HG02759 (cell line): Measurements from ENCODE around the gene RNF13.
"Not testable (repeated sequence)": the region's sequence is repeated elsewhere in the genome, so short reads cannot be mapped to it uniquely, and the experiment has no call there.

Experiments
- ATAC-seq: cut with Tn5 transposase; IDR thresholded peaks from one replicate; pipeline ENCODE4 v1.9.1; 2021; ENCODE audit warnings: mild to moderate bottlenecking, moderate library complexity; ENCODE audit not compliant: unreplicated experiment

Gene RNF13

DNA sequence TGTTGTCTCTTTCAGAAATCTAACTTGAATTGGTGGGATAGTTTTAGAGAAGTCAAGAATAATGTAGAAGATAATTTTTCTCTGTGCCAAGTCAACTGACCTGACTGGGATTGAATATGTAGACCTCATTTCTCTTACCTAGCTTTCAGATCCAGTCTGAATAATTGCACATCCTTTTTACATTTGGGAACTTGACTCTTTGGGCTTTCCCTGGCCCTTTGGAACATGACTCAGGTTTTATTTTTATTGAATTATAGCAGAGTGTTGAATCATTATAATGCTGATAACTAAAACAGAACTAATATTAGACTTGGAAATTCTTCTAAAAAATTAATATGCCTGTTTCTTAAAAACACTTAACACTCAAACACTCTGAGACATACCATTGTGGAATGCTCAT is 81.2 kb downstream of the RNF13 start:
- ATAC-seq = no peak

- ATAC-seq = no peak
These were observed 82.3 kb downstream of the RNF13 start for GRCh38 chr3:149895339-149895738.

DNA sequence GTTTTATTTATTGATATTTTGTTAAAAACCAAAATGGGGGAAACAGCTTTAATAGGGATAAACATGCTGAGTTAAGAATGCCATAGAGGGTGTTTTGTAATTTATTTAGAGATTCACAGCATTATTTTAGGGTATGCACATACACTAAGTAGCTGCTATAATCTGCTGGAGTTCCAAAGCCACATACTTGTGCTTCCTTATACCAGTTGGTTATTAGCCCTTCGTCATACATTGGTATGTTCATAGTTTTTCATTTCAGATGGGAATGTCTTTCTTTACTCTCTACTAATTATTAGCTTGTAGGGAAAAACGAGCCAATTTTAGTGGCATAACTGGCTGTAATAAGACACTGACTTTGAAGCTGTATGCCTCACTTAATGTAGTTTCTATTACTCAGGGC is 82.8 kb downstream of the RNF13 start:
- no peak for ATAC-seq

DNA sequence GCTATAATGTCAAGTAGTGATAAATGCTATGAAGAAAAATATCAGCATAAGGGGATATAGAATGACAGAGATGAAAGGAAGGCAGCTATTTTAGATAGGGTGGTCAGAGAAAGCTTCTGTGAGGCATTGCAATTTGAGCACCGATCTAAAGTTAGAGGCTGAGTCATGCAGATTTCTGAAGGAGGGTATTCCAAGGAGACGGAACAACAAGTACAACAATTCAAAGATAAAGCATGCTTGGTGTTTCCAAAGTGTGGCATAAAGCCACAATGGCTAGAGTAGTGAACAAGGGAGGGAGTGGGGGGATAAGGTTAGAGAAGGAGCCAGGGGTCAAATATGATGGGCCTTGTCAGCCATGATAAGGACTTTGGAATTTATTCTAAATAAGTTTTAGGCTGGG is 85.8 kb downstream of the RNF13 start:
- no peak for ATAC-seq

DNA sequence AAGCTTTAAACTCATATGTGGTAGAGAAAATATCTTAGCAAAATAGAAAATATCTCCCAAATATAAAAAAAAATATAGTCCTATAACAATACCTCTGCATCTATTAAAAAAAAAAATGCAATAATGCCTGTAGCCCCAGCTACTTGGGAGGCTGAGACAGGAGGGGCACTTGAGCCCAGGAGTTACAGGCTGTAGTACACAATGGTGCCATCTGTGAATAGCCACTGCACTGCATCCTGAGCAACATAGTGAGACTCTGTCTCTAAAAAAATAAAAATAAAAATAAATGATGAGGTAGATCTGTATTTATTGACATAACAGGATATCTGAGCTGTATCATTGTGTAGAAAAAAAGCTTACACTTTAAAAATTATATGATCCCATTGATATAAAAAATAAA is 87.3 kb downstream of the RNF13 start:
- no peak for ATAC-seq

DNA sequence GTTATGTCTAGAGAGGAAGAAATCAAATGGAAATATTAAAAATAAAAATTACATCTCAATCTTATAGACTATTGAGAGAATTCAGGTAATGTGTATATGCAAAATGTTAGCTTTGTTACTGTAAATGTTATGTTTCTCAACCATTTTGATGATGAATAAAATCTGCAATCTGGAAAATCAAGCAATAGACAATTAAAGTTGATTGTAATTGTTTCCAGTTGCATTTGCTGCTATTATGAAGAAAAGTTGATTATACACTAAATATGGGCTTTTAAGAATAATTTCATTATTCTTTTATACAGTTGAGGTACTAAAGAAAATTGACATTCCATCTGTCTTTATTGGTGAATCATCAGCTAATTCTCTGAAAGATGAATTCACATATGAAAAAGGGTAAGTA is 88.8 kb downstream of the RNF13 start:
- ATAC-seq = no peak

GRCh38 chr3:149902498-149903139 is 89.6 kb downstream of the RNF13 start:
- no peak for ATAC-seq

DNA sequence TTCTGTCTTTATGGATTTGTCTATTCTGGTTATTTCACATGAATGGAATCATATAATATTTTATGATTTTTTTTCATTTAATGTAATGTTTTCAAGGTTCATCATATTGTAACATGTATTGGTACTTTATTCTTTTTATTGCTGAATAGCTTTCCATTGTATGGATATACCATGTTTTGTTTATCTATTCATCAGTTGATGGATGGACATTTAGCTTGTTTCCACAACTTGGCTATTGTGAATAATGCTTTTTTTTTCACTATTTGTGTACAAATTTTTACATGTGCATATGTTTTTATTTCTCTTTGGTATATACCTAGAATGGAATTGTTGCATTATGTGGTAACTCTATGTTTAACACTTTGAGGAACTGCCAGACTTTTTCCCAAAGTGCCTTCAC is 93.0 kb downstream of the RNF13 start:
- ATAC-seq = no peak

GRCh38 chr3:149908424-149908957 is 95.5 kb downstream of the RNF13 start:
- no peak for ATAC-seq

DNA sequence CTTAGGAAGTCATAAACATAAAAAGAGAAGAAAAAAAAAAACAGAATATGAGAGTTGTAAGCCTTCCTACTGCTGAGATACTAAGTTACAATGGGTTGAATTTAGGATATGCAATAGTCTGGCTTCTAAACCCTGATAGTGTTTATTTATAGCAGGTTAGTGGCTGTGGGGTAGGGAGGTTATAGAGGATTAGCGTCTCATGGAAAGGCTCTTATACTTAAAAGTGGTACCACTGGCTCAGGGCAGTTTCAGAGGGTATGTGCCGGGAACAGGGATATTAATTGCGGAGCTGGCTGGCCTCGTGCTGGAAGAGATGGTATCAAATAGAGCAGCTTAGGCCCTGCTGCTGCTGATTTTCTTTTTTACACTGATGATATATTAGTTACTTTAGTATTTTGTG is 96.9 kb downstream of the RNF13 start:
- ATAC-seq = no peak

DNA sequence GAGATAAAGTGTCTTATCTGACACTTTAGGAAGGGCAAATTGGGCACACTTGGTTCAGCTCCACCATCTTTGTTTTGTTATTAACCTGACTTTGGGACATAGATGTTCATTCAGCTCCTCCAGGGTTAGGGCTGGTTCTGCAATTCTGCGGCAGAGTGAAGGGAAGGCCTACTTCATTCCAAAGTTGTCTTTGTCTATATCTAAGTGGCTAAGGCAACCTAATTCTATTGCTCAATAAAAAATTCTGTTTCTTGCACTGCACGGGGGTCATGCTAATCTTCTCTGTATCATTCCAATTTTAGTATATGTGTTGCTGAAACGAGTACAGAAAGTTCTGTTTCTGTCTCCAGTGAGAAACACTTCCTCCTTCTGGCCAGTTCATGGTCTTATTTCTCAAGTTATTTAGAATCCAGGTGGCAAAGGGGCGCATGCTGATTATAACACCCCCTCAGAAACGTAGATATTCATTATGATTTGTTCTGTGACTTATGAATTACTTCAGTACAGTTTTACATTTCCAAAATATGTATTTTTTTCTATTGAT is 104.2 kb downstream of the RNF13 start:
- no peak for ATAC-seq

DNA sequence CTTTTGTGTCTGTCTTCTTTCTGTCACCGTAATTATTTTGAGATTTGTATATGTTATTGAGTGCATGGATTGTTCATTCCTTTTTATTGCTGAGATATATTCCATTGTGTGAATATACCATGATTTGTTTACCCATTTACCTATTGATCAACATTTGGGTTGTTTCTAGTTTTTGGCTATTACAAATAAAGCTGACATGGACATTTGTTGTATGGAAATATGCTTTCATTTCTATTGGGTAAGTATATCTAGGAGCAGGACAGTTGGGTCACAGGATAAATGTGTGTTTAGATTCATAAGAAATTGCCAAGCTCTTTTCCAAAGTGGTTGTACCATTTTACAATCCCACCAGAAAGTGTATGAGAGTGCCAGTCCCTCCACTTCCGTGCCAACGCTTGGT is 106.5 kb downstream of the RNF13 start:
- ATAC-seq = no peak

- ATAC-seq = no peak
These were observed 107.1 kb downstream of the RNF13 start for GRCh38 chr3:149920119-149920518.

DNA sequence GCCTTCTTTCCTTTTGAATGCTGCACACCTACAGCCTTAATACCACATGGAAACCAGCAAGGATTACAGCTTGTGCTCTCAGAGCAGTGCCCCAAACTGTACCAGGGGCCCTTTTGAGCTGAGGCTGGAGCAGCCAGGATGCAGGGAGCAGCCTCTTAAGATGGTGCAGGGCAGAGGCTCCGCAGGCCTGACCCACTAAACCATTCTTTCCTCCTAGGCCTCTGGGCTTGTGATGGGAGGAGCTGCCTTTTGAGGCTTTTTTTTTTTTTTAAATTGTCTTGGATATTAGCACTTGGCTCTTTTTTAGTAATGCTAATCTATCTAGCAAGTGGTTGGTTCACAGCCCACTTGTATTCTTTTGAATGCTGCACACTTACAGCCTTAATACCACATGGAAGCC is 120.0 kb downstream of the RNF13 start:
- no peak for ATAC-seq

- ATAC-seq = no peak
These were observed 120.8 kb downstream of the RNF13 start for GRCh38 chr3:149933858-149934257.

DNA sequence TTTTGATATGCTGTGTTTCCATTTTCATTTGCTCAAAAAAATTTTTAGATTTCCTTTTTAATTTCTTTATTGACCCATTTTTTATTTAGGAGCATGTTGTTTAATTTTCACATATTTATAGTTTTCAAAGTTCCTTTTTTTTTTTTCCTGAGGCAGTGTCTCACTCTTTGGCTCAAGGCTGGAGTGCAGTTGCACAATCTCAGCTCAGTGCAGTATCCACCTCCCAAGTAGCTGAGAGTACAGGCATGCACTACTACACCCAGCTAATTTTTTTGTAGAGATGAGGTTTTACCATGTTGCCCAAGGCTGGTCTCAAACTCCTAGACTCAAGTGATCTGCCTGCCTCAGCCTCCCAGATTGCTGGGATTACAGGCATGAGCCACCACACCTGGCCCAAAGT is 121.5 kb downstream of the RNF13 start:
- no peak for ATAC-seq

- peak; percentile 78 for ATAC-seq
These were observed 123.8 kb downstream of the RNF13 start for GRCh38 chr3:149936812-149937230.

DNA sequence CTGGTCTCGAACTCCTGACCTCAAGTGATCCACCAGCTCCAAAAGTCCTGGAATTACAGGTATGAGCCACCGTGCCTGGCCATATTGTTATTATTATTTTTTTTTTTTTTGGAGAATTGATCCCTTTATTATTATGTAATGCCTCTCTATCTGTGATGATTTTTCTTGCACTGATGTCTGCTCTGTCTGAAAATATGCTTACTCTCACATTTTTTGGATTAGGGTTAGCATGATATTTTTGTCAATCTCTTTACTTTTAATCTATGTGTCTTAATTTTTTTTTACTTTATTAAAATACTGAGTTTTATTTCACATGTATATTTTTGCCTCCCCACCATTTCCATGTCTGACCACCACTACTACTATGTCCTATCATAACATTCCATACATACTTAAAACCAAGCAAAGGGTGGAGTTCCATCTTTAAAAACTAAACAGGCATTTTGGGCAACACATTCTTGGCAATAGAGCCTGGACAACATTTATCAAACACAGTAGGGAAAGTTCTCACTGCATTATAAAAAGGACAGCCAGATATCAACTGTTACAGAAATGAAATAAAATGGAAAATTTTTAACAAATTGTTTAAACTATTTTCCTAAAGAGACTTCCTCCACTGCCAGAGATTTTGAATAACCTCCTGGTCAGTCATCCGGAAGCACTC is 125.5 kb downstream of the RNF13 start:
- not testable (repeated sequence) for ATAC-seq

GRCh38 chr3:149941186-149941585 is 128.2 kb downstream of the RNF13 start:
- ATAC-seq = no peak

DNA sequence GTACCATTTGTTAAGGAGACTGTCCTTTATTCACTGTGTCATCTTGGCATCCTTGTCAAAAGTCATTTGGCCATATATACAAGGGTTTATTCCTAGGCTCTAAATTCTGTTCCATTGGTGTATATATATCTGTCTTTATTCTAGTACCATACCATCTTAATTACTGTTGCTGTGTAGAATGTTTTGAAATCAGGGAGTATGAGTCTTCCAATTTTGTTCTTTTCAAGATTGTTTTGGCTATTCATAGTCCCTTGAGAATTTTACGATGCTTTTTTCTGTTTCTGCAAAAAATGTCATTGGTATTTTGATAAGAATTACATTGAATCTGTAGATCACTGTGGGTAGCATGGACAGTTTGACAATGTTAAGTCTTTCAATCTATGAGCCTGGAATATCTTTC is 128.9 kb downstream of the RNF13 start:
- ATAC-seq = no peak

GRCh38 chr3:149942409-149942808 is 129.4 kb downstream of the RNF13 start:
- ATAC-seq = no peak

DNA sequence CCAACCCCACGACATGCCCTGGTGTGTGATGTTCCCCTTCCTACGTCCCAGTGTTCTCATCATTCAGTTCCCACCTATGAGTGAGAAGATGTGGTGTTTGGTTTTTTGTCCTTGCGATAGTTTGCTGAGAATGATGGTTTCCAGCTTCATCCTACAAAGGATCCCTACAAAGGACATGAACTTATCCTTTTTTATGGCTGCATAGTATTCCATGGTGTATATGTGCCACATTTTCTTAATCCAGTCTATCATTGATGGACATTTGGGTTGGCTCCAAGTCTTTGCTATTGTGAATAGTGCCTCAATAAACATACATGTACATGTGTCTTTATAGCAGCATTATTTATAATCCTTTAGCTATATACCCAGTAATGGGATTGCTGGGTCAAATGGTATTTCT is 131.0 kb downstream of the RNF13 start:
- not testable (repeated sequence) for ATAC-seq
